Ovary (tissue), 3 donors: ENCODE results near the gene PSMD7.

Source experiments
- EP300 ChIP-seq: sonication (generic); formaldehyde crosslinking; IDR thresholded peaks from one replicate; pipeline ENCODE4 v1.6.1; 2017; ENCODE audit warnings: antibody characterized with exemption
- POLR2A ChIP-seq: fragments of 450-650 bp; IDR thresholded peaks from one replicate; pipeline ENCODE4 v1.6.1; 2017; ENCODE audit warnings: antibody characterized with exemption, mild to moderate bottlenecking, moderate library complexity
- TF ChIP-seq, protein P1 (sequence below), 3 donors: fragments of 450-650 bp in 2 of 3; fragments of 200-600 bp in 1 of 3; IDR thresholded peaks; one replicate each; pipeline versions ENCODE4 v1.5.1 to v1.8.0; 2016 to 2022; ENCODE audit warnings: antibody characterized with exemption in 3 of 3, mild to moderate bottlenecking in 1 of 3
- donor health status: DM: no; HTN: no; CAD: no.

DNA sequence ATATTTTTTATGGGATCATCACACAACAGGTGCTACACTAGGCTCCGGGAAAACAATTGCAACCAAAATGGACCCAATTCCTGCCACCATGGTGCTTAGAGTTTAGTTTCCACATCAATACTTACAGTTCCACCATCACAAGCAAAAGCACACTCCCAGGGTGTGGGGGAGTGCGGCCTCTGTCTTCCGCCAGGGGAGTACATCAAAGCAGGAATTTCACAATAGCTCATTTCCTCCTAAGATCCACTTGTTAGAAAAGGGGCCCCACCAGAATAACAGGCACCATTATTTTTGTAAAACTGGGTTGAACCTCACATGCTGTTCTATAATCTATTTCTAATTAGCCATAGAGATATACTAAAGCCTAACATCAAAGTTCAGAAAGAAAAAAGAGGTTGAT, 44.3 kb upstream of the PSMD7 start:
- TF ChIP-seq, protein P1, sequence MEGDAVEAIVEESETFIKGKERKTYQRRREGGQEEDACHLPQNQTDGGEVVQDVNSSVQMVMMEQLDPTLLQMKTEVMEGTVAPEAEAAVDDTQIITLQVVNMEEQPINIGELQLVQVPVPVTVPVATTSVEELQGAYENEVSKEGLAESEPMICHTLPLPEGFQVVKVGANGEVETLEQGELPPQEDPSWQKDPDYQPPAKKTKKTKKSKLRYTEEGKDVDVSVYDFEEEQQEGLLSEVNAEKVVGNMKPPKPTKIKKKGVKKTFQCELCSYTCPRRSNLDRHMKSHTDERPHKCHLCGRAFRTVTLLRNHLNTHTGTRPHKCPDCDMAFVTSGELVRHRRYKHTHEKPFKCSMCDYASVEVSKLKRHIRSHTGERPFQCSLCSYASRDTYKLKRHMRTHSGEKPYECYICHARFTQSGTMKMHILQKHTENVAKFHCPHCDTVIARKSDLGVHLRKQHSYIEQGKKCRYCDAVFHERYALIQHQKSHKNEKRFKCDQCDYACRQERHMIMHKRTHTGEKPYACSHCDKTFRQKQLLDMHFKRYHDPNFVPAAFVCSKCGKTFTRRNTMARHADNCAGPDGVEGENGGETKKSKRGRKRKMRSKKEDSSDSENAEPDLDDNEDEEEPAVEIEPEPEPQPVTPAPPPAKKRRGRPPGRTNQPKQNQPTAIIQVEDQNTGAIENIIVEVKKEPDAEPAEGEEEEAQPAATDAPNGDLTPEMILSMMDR (IDR thresholded peaks at IDR 0.05) = no peak
- TF ChIP-seq POLR2A = no peak
- TF ChIP-seq EP300 = no peak
